Fibroblast of the aortic adventitia (primary cell): ENCODE data around the gene RSL24D1. TPM values are rescaled to one million over a fixed set of nuclear protein-coding genes. Genes with fewer than 3 reads are reported as not detected.
A peak's percentile ranks its signal among the peaks of the same experiment; 100 is the strongest.

Experiments
- DNase-seq: peaks from one replicate; pipeline ENCODE4 v3.0.0-alpha.2; 2010; ENCODE audit warnings: low read depth
- H3K4me3 ChIP-seq: 2 replicates; pipeline ENCODE4 v1.5.1; 2011; ENCODE audit warnings: low read depth, mild to moderate bottlenecking, control low read depth, low read length, moderate library complexity
- CTCF ChIP-seq: IDR thresholded peaks from 2 replicates; pipeline ENCODE4 v1.5.1; 2011; ENCODE audit warnings: mild to moderate bottlenecking, low read length, control low read depth, inconsistent platforms; ENCODE audit not compliant: insufficient read depth
- total RNA-seq: library from RNA; depleted of rRNA; stranded (reverse); fragments of >200 nt; gene quantifications from 2 replicates; pipeline ENCODE4 v1.2.3, GENCODE V29; 2012; ENCODE audit warnings: low replicate concordance

RSL24D1 gene
- total RNA-seq, 1 donor: 131 TPM

- TF ChIP-seq CTCF: no peak
- DNase-seq: no peak
- no peak overlapping the region for H3K4me3 ChIP-seq
Measured at GRCh38 chr15:55238877-55239276, 42.1 kb upstream of the RSL24D1 start.

- no peak overlapping the region for H3K4me3 ChIP-seq
- no peak for TF ChIP-seq CTCF
- DNase-seq: peak; percentile 12
Measured at GRCh38 chr15:55237219-55238130, 40.7 kb upstream of the RSL24D1 start.

GRCh38 chr15:55235546-55236036 lies 38.9 kb upstream of the RSL24D1 start:
- no peak for TF ChIP-seq CTCF
- DNase-seq: no peak
- no peak overlapping the region for H3K4me3 ChIP-seq

GRCh38 chr15:55234800-55235104 lies 38.0 kb upstream of the RSL24D1 start:
- TF ChIP-seq CTCF: no peak
- DNase-seq: no peak
- H3K4me3 ChIP-seq: no peak overlapping the region

- DNase-seq: no peak
- H3K4me3 ChIP-seq: no peak overlapping the region
- TF ChIP-seq CTCF: no peak
Measured at GRCh38 chr15:55234104-55234799, 37.5 kb upstream of the RSL24D1 start.

GRCh38 chr15:55231455-55231854 lies 34.7 kb upstream of the RSL24D1 start:
- no peak overlapping the region for H3K4me3 ChIP-seq
- no peak for TF ChIP-seq CTCF
- no peak for DNase-seq
